ENCODE results near the gene EIF3I. TPM values are rescaled to one million over a fixed set of nuclear protein-coding genes. Genes with fewer than 3 reads are reported as not detected.

Gene EIF3I
- total RNA-seq, 2 experiments from 2014 or later, result 123 to 130 TPM

- H3K27me3 Mint-ChIP-seq, result peaks cover 2% of the 10 kb centered on the region
- H3K27ac Mint-ChIP-seq, result peak within 1 kb of the TSS; percentile 91
- peak; percentile 72 for DNase-seq
- POLR2A ChIA-PET, result interaction anchor here (0.6 to 3.1 kb wide), 15 partner anchors 8 to 404 kb away, joined by 3 to 37 read pairs (median 6); partner anchors contain the start of genes BSDC1, KPNA6, LCK and MARCKSL1
- ATAC-seq (ENCODE audit: low read depth), result peak; percentile 55
- peak within 1 kb of the TSS; percentile 84 for H3K4me3 Mint-ChIP-seq
- H3K9me3 Mint-ChIP-seq, result no peaks in the 10 kb centered on the region
- peaks cover 41% of the 10 kb centered on the region for H3K36me3 Mint-ChIP-seq
- H3K4me1 Mint-ChIP-seq, result peaks cover 56% of the 10 kb centered on the region
Observed at GRCh38 chr1:32200226-32201010, 21.8 kb upstream of the EIF3I start, which contains the start of gene CCDC28B. Gene CCDC28B (plus strand): TSS chr1:32200595. CDS start chr1:32201936, 1,341 bp downstream.

- Mint-ChIP-seq H3K27ac (peak overlapping the region; percentile 91), H3K9me3 (no peaks in the 10 kb centered on the region), H3K4me3 (peak overlapping the region; percentile 84), H3K36me3 (peaks cover 36% of the 10 kb centered on the region), H3K4me1 (peaks cover 54% of the 10 kb centered on the region), H3K27me3 (peaks cover 2% of the 10 kb centered on the region)
- DNase-seq (peak; percentile 88), ATAC-seq (ENCODE audit: low read depth) (peak; percentile 61)
- POLR2A ChIA-PET, result interaction anchor here (0.6 to 3.1 kb wide), 20 partner anchors 9 to 557 kb away, joined by 3 to 37 read pairs (median 5); partner anchors contain the start of genes BSDC1, KPNA6, LCK and MARCKSL1
Observed at GRCh38 chr1:32201011-32201855, 21.0 kb upstream of the EIF3I start.

GRCh38 chr1:32204943-32205361 lies 17.3 kb upstream of the EIF3I start:
- Mint-ChIP-seq H3K27ac (no peak overlapping the region), H3K4me1 (peaks cover 35% of the 10 kb centered on the region), H3K9me3 (no peaks in the 10 kb centered on the region), H3K36me3 (peaks cover 25% of the 10 kb centered on the region), H3K27me3 (no peaks in the 10 kb centered on the region), H3K4me3 (peak overlapping the region; percentile 90)
- DNase-seq, result no peak
- POLR2A ChIA-PET, result interaction anchor here (0.6 to 2.6 kb wide), 10 partner anchors 10 to 132 kb away, joined by 3 to 15 read pairs (median 6); partner anchors contain the start of genes EIF3I, FAM167B, MARCKSL1 and TMEM234
- ATAC-seq (ENCODE audit: low read depth), result no peak

- POLR2A ChIA-PET, result interaction anchor here (0.9 to 2.6 kb wide), 13 partner anchors 8 to 133 kb away, joined by 3 to 15 read pairs (median 5); partner anchors contain the start of genes EIF3I, FAM167B, KPNA6 and MARCKSL1
- peaks cover 29% of the 10 kb centered on the region for H3K4me1 Mint-ChIP-seq
- no peaks in the 10 kb centered on the region for H3K9me3 Mint-ChIP-seq
- H3K27ac Mint-ChIP-seq, result peak within 1 kb of the TSS; percentile 85
- DNase-seq, result peak; percentile 87
- H3K27me3 Mint-ChIP-seq, result no peaks in the 10 kb centered on the region
- H3K4me3 Mint-ChIP-seq, result peak within 1 kb of the TSS; percentile 90
- peak; percentile 74 for ATAC-seq (ENCODE audit: low read depth)
- peaks cover 25% of the 10 kb centered on the region for H3K36me3 Mint-ChIP-seq
Observed at GRCh38 chr1:32205401-32206370, 16.5 kb upstream of the EIF3I start, which contains the start of gene IQCC. Gene IQCC (plus strand): TSS chr1:32205671. CDS start chr1:32205682, 11 bp downstream.

- Mint-ChIP-seq H3K27me3 (no peaks in the 10 kb centered on the region), H3K36me3 (peaks cover 16% of the 10 kb centered on the region), H3K4me1 (peaks cover 16% of the 10 kb centered on the region), H3K4me3 (no peak overlapping the region), H3K9me3 (no peaks in the 10 kb centered on the region), H3K27ac (no peak overlapping the region)
- DNase-seq (no peak), ATAC-seq (ENCODE audit: low read depth) (no peak)
- POLR2A ChIA-PET, result interaction anchor here (1.6 kb wide), 1 partner anchor 9 kb away, joined by 3 read pairs; no protein-coding TSS in a partner anchor
Observed at GRCh38 chr1:32208469-32208868, 13.7 kb upstream of the EIF3I start.

- Mint-ChIP-seq H3K27ac (no peak within 1 kb of the TSS), H3K4me3 (no peak within 1 kb of the TSS), H3K9me3 (no peaks in the 10 kb centered on the region), H3K4me1 (peaks cover 15% of the 10 kb centered on the region), H3K36me3 (peaks cover 14% of the 10 kb centered on the region), H3K27me3 (no peaks in the 10 kb centered on the region)
- POLR2A ChIA-PET, result interaction anchor here (1.6 to 2.2 kb wide), 2 partner anchors 8 to 10 kb away, joined by 3 to 8 read pairs; partner anchors contain the start of gene CCDC28B
- DNase-seq (no peak), ATAC-seq (ENCODE audit: low read depth) (no peak)
Observed at GRCh38 chr1:32208891-32209328, 13.3 kb upstream of the EIF3I start, which contains the start of gene DCDC2B. Gene DCDC2B (plus strand): TSS chr1:32209089. CDS start chr1:32209094, 5 bp downstream.

GRCh38 chr1:32215629-32216480 lies 6.4 kb upstream of the EIF3I start:
- Mint-ChIP-seq H3K4me3 (no peak overlapping the region), H3K27me3 (no peaks in the 10 kb centered on the region), H3K36me3 (no peaks in the 10 kb centered on the region), H3K4me1 (peaks cover 11% of the 10 kb centered on the region), H3K27ac (peak overlapping the region; percentile 60), H3K9me3 (no peaks in the 10 kb centered on the region)
- POLR2A ChIA-PET, result interaction anchor here (0.5 to 3.0 kb wide), 14 partner anchors 10 to 1206 kb away, joined by 3 to 16 read pairs (median 4); partner anchors contain the start of genes CCDC28B, IQCC, LCK and MARCKSL1
- ATAC-seq (ENCODE audit: low read depth) (peak; percentile 86), DNase-seq (peak; percentile 53)

GRCh38 chr1:32216566-32216965 lies 5.6 kb upstream of the EIF3I start:
- Mint-ChIP-seq H3K27me3 (no peaks in the 10 kb centered on the region), H3K4me3 (no peak overlapping the region), H3K4me1 (peaks cover 16% of the 10 kb centered on the region), H3K36me3 (no peaks in the 10 kb centered on the region), H3K27ac (peak overlapping the region; percentile 59), H3K9me3 (no peaks in the 10 kb centered on the region)
- no peak for ATAC-seq (ENCODE audit: low read depth)
- no peak for DNase-seq
- POLR2A ChIA-PET, result interaction anchor here (1.1 to 3.0 kb wide), 12 partner anchors 11 to 119 kb away, joined by 3 to 16 read pairs (median 5); partner anchors contain the start of genes CCDC28B, IQCC, LCK and MARCKSL1

GRCh38 chr1:32219022-32219421 lies 3.2 kb upstream of the EIF3I start:
- H3K27ac Mint-ChIP-seq, result no peak overlapping the region
- H3K9me3 Mint-ChIP-seq, result no peaks in the 10 kb centered on the region
- no peak for DNase-seq
- H3K4me3 Mint-ChIP-seq, result no peak overlapping the region
- no peak for ATAC-seq (ENCODE audit: low read depth)
- H3K27me3 Mint-ChIP-seq, result no peaks in the 10 kb centered on the region
- H3K36me3 Mint-ChIP-seq, result peaks cover 2% of the 10 kb centered on the region
- peaks cover 24% of the 10 kb centered on the region for H3K4me1 Mint-ChIP-seq
- POLR2A ChIA-PET, result no interaction called here

GRCh38 chr1:32220746-32221580 lies 1.2 kb upstream of the EIF3I start:
- no peaks in the 10 kb centered on the region for H3K27me3 Mint-ChIP-seq
- ATAC-seq (ENCODE audit: low read depth) (no peak), DNase-seq (no peak)
- POLR2A ChIA-PET, result interaction anchor here (0.9 to 2.0 kb wide), 4 partner anchors 10 to 53 kb away, joined by 3 to 11 read pairs (median 4); partner anchors contain the start of gene IQCC
- H3K4me1 Mint-ChIP-seq, result peaks cover 21% of the 10 kb centered on the region
- peaks cover 8% of the 10 kb centered on the region for H3K36me3 Mint-ChIP-seq
- H3K9me3 Mint-ChIP-seq, result no peaks in the 10 kb centered on the region
- peak overlapping the region; percentile 43 for H3K27ac Mint-ChIP-seq
- peak overlapping the region; percentile 96 for H3K4me3 Mint-ChIP-seq
